GM18505 (cell line): Measurements from ENCODE around the gene GIT2.

Source experiments
- ATAC-seq: cut with Tn5 transposase; IDR thresholded peaks from one replicate; pipeline ENCODE4 v1.9.1; 2021; ENCODE audit not compliant: unreplicated experiment
- POLR2A ChIP-seq: IDR thresholded peaks from 4 replicates; pipeline ENCODE4 v1.6.1; 2011; ENCODE audit warnings: borderline replicate concordance; ENCODE audit not compliant: insufficient read depth, insufficient read length; ENCODE audit errors: extremely low read depth

Gene GIT2

DNA sequence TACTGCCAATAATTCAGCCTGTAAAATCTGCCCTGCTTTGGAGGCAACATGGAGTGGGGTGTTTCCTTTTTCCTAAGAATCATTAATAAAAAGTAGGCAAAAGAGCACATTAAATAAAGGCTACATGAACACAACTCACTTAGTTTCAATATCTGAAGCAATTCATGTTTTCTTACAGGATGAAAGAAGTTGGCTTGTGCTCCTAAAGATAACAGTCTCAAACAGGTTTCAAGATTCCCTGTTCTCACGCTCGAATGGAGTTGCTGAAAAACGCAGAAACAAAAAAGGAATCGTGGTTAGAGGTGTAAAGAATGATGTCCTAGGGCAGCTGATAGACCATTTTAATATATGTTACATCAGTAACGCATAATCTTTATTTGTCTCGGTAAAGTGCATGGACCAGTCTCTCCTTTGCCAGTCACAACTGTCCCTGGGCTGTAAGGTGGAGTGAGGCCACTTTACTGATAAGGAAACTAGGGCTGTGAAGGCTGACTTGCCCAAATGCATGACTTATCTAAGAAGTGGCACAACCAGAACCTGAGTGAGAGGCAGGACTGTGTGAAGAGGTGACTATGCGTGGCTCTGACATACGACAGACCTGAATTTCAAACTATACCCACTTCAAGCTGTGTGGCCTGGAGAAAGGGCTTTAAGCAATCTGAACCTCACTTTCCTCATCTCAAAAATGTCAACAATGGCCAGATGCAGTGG, 12.6 kb downstream of the GIT2 start:
- TF ChIP-seq POLR2A, result no peak
- no peak for ATAC-seq

DNA sequence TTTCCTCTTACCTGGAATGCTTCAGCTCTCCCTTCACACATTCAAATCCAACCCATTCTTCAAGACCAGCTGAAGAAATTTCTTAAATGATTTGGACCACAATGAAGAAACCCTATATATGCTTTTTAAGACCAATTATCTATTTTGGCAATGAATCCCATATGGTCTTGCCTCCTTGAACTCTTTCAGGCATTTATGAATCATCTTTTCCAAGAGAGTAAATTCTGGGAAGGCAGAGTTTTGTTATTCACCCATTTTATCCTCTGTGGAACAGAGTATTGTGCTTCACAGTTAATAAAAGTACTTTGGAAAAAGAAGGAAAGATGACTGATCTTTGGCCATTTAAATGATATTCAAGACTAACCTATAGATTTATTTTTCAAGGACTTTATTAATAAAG, 14.0 kb downstream of the GIT2 start:
- TF ChIP-seq POLR2A, result no peak
- no peak for ATAC-seq

DNA sequence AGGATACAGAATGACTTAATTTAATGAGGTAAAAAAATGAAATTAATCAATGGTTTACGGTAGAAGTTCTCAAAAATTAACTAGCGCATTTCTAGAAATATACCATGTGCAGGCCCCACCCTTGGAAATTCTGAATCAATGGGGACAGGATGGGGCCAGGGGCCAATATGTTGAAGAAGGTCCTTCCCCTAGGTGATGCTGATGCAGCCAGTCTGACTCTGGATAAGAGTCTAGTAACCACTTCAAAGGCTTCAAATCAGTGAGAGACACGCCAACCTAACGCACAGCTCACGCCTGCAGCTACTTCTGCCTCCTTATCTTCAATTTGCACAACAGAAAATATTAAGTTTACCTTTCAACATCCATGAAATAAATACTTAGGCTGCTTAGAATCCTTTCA, 14.9 kb downstream of the GIT2 start:
- no peak for TF ChIP-seq POLR2A
- ATAC-seq, result no peak

DNA sequence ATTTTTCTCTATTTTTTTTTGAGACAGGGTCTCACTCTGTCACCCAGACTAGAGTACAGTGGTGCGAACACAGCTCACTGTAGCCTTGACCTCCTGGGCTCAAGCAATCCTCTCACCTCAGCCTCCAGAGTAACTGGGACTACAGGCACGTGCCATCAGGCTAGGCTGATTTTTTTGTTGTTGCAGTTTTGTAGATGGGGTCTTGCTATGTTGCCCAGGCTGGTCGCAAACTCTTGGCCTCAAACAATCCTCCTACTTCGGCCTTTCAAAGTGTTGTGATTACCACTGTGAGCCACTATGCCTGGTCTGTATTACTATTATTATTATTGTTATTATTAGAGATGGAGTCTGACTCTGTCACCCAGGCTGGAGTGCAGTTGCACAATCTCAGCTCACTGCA, 23.3 kb downstream of the GIT2 start:
- no peak for ATAC-seq
- no peak for TF ChIP-seq POLR2A

DNA sequence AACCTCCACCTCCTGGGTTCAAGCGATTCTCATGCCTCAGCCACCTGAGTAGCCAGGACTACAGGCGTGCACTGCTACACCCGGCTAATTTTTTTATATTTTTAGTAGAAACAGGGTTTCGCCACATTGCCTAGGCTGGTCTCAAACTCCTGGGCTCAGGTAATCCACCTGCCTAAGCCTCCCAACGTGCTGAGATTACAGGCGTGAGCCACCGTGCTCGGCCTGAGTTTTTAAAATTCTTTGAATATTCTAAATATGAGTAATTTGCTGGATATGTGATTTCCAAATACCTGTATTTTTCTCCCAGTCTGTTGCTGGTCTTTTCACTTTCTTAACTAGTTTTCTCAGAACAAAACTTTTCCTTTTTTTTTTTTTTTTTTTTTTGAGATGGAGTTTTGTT, 27.4 kb downstream of the GIT2 start:
- no peak for ATAC-seq
- no peak for TF ChIP-seq POLR2A

DNA sequence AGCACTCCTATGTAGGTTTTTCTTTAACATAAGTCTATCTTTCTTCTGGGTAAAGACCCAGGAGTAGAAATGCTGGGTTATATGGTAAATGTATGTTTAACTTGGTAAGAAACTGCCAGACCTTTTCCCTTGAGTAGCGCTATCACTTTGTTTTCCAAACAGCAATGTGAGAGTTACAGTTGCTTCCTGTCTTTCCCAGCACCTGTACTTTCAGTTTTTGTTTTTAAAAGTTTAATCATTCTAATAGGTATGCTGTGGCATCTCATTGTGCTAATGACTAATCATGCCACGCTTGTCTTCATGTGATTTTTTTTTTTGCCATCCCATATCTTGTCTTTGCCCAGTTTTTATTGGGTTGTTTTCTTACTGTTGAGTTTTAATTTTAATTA, 28.1 kb downstream of the GIT2 start:
- TF ChIP-seq POLR2A, result no peak
- no peak for ATAC-seq

DNA sequence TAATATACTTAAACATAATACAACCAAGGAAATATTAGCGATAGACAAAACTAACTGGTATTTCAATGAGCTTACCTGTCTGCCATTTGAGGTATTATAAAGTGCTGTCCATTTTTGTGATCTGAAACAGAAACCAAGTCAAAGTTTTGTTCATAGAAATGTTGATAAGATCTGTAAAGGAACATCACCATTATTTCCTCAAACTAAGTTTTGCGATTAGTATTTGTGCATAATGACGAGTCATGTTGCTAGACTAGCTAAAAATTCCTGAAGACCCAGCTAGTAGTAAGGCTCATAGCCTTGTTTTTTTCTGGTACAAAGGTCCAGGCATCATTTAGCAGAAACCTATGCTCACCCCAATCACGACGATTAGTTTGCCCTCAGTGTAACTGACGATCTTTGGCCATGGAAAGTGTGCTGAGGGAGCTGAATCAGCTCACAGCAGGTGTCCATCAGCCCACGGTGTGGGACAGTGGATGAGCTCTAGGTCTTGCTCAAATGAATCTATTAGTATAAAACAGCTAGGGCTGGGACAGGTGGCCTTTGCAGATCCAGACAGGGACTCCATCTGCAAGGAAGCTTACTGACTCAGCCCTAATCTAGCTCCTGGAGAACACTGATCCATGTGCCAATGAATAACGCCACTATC, 28.7 kb downstream of the GIT2 start:
- ATAC-seq, result no peak
- TF ChIP-seq POLR2A, result no peak

DNA sequence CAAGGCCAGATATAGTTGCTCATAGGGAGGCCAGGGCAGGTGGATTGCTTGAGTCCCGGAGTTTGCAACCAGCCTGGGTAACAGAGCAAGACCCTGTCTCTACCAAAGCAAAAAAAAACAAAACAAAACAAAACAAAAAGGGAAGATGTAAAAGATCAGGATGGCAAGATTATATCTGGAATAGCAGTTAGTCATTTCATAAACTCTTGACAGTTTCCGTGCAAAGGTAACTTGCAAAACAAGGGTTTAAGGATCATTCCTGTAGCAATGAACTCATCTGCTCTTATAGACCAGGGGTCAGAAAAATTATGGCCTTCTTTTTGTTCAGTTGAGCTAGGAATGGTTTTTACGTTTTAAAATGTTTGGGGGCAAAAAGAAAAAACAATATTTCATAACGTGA, 29.6 kb downstream of the GIT2 start:
- no peak for TF ChIP-seq POLR2A
- no peak for ATAC-seq

DNA sequence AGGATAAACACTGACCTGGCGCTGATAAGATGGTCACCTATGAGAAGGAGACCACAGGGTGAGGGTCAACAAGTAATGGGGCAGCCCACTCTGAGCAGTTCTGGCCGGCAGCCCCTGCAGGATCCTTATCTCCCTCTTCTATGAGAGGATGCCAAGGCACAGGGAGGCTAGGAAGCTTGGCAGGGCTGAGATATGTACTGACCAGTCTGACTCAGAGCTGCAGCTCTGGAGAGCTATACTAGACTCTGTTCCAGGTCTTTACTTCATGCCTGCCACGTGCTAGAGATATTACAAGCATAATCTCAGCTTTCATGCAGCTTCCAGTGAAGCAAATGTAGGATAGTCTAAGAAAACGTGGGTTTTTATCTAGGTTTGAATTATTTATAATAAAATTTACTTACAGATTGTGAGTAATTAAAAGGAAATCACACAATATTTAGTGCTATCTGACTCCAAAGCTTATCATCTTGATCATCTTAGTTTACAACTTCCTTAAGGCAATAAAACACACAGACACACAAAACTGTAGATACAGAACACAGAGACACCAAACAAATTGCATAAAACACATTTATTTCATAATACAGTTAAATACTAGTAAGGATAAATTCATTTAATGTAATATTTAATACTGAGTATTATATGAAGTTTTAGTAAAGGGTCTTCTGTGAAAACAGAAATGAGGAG, 32.3 kb downstream of the GIT2 start:
- no peak for TF ChIP-seq POLR2A
- no peak for ATAC-seq

DNA sequence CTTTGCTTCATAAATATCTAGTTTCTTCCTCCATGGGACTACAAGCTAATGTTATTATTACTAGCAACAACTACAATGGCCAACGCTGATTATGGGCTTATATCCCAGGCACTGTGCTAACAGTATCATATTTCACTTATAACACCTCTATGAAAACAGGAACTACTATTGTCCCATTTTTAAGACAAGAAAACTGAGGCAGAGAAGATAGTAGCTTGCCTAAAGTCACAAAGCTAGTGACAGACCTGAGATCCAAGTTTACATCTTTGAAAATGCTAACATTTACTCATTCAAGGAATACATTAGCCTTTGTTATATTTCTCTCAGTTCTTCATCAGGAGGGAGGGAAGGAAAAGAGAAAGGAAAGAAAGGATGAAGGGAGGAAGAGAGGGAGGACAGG, 32.8 kb downstream of the GIT2 start:
- no peak for TF ChIP-seq POLR2A
- no peak for ATAC-seq

DNA sequence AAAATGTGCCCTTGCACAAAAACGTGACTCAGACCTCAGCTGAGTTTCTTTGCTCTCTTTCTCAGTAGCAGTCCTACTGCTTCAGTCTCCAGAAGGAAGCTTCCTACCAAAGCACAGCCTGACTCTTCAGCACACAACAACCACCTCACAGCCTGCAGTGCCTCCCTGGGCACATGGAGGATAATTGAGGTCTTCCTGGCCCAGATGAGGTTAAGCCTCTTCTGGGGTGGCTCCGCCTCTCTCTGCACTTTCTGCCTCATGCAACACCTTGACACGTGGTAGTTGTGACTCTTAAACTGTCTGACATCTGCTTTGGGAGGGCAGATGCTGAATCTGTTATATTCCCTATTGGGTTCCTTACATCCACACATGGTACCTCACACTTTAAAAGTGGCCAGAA, 33.8 kb downstream of the GIT2 start:
- no peak for TF ChIP-seq POLR2A
- ATAC-seq, result no peak

DNA sequence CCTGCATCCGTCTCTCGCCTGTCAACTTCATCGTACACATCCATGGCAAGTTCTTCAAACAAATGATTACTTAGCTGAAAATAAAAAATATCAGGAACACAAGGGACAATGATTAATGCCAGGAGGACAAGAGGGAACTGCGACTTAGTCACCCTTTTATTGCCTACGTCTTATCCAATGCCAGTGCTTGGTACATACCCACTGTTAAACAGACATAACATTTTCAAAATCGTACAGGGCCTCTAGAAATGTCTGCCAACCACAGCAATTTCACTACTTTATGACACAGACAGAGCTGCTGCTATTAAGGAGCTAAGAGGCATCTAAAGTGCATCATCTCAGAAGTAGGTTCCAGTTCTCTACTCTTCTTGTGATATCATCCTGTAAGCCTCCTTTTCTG, 34.6 kb downstream of the GIT2 start:
- TF ChIP-seq POLR2A, result no peak
- ATAC-seq, result no peak

DNA sequence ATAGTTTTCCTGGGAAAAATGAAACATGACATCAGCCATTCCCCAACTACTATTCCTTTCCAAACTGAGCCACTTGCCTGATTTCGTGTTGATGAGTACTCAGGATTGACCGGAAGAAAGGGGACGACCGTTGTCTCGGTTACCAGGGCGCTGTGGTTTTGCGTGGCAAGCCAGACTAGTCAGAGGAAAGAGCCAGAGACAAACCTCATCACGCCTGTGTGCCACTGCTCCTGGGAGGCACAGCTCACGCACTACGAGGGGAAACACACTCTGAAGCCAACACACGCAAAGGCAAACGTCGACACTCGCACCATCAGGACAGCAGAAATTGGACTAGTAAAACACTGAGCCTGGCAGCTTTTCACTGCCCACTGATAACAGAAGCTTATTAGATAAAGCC, 35.0 kb downstream of the GIT2 start:
- no peak for ATAC-seq

More for the DNA sequence above, 35.0 kb downstream of the GIT2 start:
- TF ChIP-seq POLR2A, result no peak
